HG03064 (cell line): Measurements from ENCODE around the gene GABBR2.
"Not testable (repeated sequence)": the region's sequence is repeated elsewhere in the genome, so short reads cannot be mapped to it uniquely, and the experiment has no call there.

Experiments used
- ATAC-seq: cut with Tn5 transposase; IDR thresholded peaks from one replicate; pipeline ENCODE4 v1.9.1; 2021; ENCODE audit warnings: low read depth; ENCODE audit not compliant: unreplicated experiment

GABBR2 gene

GRCh38 chr9:98600631-98601030 is 108.1 kb downstream of the GABBR2 start:
- no peak for ATAC-seq

- ATAC-seq: no peak
Observed at GRCh38 chr9:98599566-98600216, 109.0 kb downstream of the GABBR2 start.

GRCh38 chr9:98598861-98599260 is 109.9 kb downstream of the GABBR2 start:
- no peak for ATAC-seq

GRCh38 chr9:98597236-98597771 is 111.4 kb downstream of the GABBR2 start:
- ATAC-seq: no peak

- ATAC-seq: no peak
Observed at GRCh38 chr9:98596486-98596885, 112.2 kb downstream of the GABBR2 start.

GRCh38 chr9:98594546-98595160 is 114.1 kb downstream of the GABBR2 start:
- no peak for ATAC-seq

- ATAC-seq: no peak
Observed at GRCh38 chr9:98593354-98594253, 115.1 kb downstream of the GABBR2 start.

GRCh38 chr9:98591696-98592095 is 117.0 kb downstream of the GABBR2 start:
- ATAC-seq: no peak

- no peak for ATAC-seq
Observed at GRCh38 chr9:98590101-98590500, 118.6 kb downstream of the GABBR2 start.

GRCh38 chr9:98589102-98589501 is 119.6 kb downstream of the GABBR2 start:
- no peak for ATAC-seq

- not testable (repeated sequence) for ATAC-seq
Observed at GRCh38 chr9:98584853-98585438, 123.8 kb downstream of the GABBR2 start.

GRCh38 chr9:98584059-98584458 is 124.7 kb downstream of the GABBR2 start:
- peak; percentile 71 for ATAC-seq

GRCh38 chr9:98583417-98583816 is 125.3 kb downstream of the GABBR2 start:
- ATAC-seq: no peak

GRCh38 chr9:98580956-98581355 is 127.8 kb downstream of the GABBR2 start:
- ATAC-seq: no peak

- no peak for ATAC-seq
Observed at GRCh38 chr9:98579700-98580099, 129.0 kb downstream of the GABBR2 start.

- no peak for ATAC-seq
Observed at GRCh38 chr9:98577446-98577845, 131.3 kb downstream of the GABBR2 start.

GRCh38 chr9:98576859-98577258 is 131.9 kb downstream of the GABBR2 start:
- ATAC-seq: no peak

- no peak for ATAC-seq
Observed at GRCh38 chr9:98576354-98576753, 132.4 kb downstream of the GABBR2 start.

- peak; percentile 85 for ATAC-seq
Observed at GRCh38 chr9:98575379-98576346, 133.1 kb downstream of the GABBR2 start.
